Erythroblast (primary cell): ENCODE results near the gene NRF1.

ENCODE experiments used
- GATA1 ChIP-seq: IDR thresholded peaks from 2 replicates; pipeline ENCODE4 v1.6.1; 2011; ENCODE audit warnings: low read depth, mild to moderate bottlenecking, control low read depth, low read length, moderate library complexity
- POLR2A ChIP-seq: IDR thresholded peaks from 2 replicates; pipeline ENCODE4 v1.6.1; 2011; ENCODE audit warnings: mild to moderate bottlenecking, low read length

- TF ChIP-seq POLR2A = no peak
- no peak for TF ChIP-seq GATA1
Measured at GRCh38 chr7:129771201-129771927, 159.8 kb downstream of the NRF1 start.
